GM20000 (cell line): ENCODE measurements around the gene TXNL4A.
"Not testable (repeated sequence)": the region's sequence is repeated elsewhere in the genome, so short reads cannot be mapped to it uniquely, and the experiment has no call there.

Experiments
- DNase-seq: peaks from one replicate; pipeline ENCODE4 v3.0.0; 2012; ENCODE audit warnings: low spot score
- TF ChIP-seq, protein P1 (sequence below): IDR thresholded peaks from 2 replicates; pipeline ENCODE4 v1.5.1; 2012; ENCODE audit warnings: mild to moderate bottlenecking, control low read depth; ENCODE audit errors: extremely low read depth, missing control alignments

Gene TXNL4A

DNA sequence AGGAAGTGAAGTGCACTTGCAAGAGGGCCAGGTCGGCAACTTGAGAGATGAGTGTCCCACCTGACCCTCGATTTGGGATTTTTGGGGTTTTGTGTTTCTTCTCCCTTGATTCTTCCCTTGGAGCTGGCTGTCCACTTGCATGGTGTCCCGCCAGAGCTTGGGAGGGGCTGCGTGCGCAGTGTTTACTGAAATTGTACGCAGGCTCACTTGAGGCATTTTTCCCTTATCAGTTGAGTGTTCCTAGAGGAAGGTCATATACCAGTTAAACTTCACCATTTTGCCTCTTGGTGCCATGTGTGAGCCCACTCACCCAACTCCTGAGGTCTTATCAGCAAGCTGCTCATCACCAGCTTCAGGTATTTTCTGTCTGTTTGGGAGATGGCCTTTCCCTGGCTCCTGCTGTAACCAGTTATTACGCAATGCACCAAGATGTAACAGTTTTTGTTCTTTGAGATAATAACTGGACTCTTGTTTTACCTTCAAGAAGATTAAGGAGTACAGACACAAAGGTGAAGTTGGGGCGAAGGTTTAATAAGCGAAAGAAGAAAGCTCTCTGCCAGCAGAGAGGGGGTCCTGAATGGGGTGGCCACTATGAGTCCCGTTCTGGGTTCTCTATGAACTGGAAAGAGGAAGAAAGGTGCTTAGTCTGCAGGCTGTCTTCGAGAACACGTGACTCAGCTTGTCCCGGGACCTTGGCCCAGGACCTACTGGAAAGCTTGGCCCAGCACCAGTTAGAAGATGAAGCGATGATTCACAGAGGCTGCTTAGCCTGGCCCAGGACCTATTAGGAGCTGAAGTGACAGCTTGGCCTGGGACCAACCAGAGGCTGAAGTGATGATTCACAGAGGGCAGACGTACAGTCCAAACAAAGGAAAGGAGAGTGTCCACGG lies 21.5 kb upstream of the TXNL4A start:
- TF ChIP-seq, protein P1, sequence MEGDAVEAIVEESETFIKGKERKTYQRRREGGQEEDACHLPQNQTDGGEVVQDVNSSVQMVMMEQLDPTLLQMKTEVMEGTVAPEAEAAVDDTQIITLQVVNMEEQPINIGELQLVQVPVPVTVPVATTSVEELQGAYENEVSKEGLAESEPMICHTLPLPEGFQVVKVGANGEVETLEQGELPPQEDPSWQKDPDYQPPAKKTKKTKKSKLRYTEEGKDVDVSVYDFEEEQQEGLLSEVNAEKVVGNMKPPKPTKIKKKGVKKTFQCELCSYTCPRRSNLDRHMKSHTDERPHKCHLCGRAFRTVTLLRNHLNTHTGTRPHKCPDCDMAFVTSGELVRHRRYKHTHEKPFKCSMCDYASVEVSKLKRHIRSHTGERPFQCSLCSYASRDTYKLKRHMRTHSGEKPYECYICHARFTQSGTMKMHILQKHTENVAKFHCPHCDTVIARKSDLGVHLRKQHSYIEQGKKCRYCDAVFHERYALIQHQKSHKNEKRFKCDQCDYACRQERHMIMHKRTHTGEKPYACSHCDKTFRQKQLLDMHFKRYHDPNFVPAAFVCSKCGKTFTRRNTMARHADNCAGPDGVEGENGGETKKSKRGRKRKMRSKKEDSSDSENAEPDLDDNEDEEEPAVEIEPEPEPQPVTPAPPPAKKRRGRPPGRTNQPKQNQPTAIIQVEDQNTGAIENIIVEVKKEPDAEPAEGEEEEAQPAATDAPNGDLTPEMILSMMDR: no peak
- DNase-seq: no peak

DNA sequence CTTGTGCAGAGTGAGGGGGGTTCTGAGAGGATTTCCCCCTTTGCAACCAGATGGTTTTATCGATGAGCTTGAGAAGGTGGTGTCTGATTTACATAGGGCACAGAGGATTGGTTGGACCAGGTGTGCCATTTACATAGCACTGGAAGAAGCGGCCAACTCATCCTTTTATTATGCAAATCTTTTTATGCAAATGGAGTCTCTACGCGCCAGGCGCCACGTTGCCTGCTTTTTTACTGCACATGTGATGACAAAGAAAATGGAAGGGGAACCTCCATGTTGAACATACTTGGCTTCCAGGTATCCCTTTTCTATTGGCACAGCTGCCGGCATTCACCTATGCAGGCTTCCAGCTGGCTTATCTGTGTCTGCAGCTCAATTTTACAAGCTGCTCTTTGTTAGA lies 18.4 kb upstream of the TXNL4A start:
- TF ChIP-seq, protein P1: no peak
- no peak for DNase-seq

DNA sequence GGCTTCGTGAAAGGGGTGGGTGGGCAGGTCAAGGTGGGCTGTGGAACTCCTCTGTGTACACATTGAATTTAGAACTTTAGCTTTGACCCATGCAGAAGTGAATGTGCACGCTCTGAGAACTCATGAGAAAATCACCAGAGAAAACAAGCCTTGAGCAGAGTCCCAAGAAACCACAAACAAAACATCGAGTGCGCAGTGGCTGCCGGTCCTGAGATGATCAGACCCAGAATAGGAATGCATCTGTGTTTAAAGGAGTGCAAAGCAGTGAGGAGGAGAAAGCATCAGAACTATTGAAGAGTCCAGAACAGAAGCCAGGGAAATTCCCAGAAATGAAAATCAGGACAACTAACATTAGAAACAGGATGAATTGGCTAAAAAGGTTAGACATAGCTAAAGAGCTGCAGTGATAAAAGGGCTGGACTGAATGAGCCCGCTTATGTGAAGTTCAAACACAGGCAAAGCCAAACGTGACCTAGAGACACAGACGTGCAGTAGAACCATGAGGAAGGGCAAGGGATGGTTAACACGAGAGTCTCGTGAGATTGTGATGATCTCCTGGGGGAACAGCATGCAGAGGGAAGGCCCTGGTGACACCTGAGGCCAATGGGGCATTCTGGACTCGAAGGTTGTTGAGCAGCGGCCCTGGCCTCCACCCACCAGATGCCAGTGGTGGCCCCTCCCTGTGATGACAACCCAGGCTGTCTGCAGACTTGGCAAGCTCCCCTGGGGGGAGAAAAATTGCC lies 16.4 kb upstream of the TXNL4A start:
- no peak for DNase-seq
- TF ChIP-seq, protein P1: no peak

- TF ChIP-seq, protein P1: no peak
- no peak for DNase-seq
These were observed 14.1 kb upstream of the TXNL4A start for GRCh38 chr18:80002468-80002867.

GRCh38 chr18:80000877-80001276 lies 12.5 kb upstream of the TXNL4A start:
- TF ChIP-seq, protein P1: no peak
- no peak for DNase-seq

- not testable (repeated sequence) for DNase-seq
These were observed 11.3 kb upstream of the TXNL4A start for GRCh38 chr18:79999701-80000100.

DNA sequence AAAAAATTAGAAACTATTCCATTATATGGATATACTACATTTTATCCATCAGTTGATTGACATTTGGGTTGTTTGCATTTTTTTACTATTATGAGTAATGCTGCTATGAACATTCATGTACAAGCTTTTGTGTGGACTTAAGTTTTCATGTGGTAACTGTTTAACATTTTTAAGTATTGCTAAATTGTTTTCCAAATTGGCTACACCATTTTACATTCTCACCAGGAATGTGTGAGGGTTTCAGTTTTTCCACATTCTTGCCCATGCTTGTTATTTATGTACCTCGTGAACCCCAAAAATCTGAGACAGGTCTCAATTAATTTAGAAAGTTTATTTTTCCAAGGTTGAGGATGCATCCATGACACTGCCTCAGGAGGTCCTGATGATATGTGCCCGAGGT lies 3.1 kb upstream of the TXNL4A start:
- TF ChIP-seq, protein P1: no peak
- no peak for DNase-seq
